GM19463 (cell line): ENCODE results near the gene SUPT3H.
"Not testable (repeated sequence)": the region's sequence is repeated elsewhere in the genome, so short reads cannot be mapped to it uniquely, and the experiment has no call there.

Source experiments
- ATAC-seq: cut with Tn5 transposase; IDR thresholded peaks from one replicate; pipeline ENCODE4 v1.9.1; 2021; ENCODE audit warnings: mild to moderate bottlenecking, moderate library complexity; ENCODE audit not compliant: unreplicated experiment

SUPT3H gene

DNA sequence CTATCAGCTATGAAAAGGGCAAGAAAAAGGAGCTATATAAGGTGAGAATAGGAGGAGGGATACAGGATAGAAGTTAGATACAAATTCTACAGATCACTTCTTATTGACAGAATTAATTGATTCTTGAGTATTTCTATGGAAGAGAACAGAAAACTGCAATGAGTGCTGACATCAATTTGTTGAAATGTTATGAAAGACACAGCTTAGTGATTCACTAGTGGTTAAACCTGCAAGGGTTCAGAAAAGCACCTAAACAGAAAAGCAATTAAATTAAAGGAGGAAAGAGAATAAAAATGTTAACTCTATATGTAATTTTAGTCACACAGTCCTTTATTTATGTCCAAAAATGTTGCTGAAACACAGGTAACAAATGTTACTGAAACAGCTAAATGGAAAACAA lies 304.0 kb downstream of the SUPT3H start:
- no peak for ATAC-seq

DNA sequence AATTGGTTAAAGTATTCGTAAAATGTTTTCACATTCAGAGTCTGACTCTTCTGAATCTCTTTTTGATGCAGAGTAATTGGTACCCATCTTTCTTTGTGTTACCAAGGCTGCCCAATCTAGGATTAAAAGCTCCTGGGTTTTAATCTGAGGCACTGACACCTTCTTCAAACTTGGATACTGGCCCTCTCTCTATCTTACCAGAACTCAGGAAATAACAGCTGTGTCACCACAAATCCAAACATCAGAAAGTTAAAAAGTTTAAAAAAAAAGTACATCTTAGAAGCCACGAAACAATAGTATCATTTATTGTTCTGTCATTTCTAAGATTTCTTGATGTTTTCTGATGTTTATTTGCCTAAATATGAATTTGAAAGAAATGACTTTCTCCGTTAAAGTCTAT lies 305.1 kb downstream of the SUPT3H start:
- no peak for ATAC-seq

DNA sequence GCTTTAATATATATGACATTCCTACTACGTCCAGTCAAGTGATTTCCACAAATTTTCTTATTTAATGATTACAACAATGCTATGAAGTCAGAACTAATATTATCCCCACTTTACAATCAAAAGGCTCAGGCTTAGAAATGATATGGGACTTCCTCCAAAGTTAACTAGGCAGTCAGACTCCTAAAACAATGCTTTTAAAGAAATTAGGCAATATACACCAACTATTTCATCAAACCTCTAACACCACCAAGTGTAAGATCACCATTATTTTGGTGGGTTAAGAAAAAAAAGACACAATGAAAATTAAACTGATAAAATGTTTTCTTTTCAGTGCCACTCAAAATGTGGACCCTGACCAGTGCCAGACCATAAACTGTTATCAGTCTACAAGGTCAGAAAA lies 305.7 kb downstream of the SUPT3H start:
- no peak for ATAC-seq

DNA sequence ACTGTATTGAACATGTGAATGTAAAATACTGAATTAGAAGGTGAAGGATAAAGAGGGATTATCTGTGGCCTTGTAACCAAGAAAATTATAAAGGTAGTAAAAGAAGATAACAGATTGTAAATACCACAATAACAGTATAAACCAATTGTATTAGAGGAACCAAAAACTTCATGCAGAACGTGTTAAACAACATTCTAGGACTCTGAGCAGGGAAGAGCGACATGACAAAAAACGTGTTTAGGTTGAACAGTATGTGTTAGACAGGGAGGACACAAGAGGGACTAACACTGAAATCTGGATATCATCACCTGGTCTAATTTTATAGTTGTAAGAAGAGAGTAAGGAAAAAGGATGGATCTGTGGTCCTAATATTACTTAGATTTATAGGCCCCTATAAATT lies 308.6 kb downstream of the SUPT3H start:
- no peak for ATAC-seq

DNA sequence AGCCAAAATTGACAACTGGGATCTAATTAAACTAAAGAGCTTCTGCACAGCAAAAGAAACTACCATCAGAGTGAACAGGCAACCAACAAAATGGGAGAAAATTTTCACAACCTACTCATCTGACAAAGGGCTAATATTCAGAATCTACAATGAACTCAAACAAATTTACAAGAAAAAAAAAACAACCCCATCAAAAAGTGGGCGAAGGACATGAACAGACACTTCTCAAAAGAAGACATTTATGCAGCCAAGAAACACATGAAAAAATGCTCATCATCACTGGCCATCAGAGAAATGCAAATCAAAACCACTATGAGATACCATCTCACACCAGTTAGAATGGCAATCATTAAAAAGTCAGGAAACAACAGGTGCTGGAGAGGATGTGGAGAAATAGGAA lies 310.3 kb downstream of the SUPT3H start:
- ATAC-seq: not testable (repeated sequence)

DNA sequence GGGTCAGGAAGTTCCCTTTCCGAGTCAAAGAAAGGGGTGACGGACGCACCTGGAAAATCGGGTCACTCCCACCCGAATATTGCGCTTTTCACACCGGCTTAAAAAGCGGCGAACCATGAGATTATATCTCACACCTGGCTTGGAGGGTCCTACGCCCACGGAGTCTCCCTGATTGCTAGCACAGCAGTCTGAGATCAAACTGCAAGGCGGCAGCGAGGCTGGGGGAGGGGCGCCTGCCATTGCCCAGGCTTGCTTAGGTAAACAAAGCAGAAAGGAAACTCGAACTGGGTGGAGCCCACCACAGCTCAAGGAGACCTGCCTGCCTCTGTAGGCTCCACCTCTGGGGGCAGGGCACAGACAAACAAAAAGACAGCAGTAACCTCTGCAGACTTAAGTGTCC lies 315.1 kb downstream of the SUPT3H start:
- not testable (repeated sequence) for ATAC-seq

DNA sequence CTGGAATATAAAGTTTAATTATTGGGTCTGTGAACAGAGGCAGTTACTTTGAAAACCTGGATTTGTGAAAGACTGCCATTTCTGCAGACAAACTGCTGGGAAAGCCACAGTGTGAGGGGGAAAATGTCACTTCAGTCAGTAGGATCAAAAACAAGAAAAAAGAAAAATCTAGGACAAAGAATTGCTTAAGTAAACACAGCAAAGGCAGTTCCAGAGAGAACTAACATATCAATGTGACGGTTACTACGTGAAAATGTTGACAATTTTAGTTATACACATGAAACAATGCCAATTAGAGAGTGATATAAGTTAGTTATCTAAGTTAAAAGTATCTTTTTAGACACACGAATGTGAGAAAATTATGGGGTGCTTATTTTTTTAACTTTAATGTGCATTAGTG lies 320.0 kb downstream of the SUPT3H start:
- ATAC-seq: no peak

DNA sequence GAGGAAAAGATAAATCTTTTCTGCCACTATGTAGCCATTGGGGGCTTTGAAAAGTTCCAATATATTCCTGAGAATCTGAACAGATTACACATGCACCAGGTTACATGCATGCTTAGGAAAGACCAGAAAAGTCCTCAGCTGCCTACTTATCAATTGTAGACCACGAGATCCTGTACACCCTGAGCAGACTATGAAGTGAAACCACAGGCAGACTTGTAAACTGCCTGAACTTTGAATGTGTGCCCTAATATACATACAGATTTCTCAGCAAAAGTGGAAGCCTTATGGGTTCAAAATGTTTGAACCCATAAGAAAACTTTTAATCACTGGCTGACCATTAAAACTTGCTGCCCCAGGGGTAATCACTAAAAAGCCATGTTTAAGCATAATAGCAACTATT lies 323.1 kb downstream of the SUPT3H start:
- ATAC-seq: no peak

DNA sequence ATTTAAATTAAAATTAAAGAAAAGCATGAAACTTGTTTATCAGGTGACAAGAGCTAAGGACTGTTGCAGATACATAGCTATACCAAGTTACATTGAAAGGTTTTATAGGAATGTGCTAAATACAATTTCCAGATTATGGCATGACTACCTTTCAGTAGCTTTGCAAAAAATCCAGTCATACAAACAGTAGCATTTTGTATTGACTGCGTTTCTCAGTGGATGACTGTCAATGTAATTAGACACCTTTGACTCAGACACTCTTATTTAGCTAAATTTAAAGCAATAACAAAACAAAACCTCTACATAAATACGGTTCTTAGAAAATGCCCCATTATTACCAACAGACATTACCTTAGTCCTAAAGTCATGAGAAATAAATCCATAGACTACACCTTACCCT lies 325.4 kb downstream of the SUPT3H start:
- ATAC-seq: no peak

DNA sequence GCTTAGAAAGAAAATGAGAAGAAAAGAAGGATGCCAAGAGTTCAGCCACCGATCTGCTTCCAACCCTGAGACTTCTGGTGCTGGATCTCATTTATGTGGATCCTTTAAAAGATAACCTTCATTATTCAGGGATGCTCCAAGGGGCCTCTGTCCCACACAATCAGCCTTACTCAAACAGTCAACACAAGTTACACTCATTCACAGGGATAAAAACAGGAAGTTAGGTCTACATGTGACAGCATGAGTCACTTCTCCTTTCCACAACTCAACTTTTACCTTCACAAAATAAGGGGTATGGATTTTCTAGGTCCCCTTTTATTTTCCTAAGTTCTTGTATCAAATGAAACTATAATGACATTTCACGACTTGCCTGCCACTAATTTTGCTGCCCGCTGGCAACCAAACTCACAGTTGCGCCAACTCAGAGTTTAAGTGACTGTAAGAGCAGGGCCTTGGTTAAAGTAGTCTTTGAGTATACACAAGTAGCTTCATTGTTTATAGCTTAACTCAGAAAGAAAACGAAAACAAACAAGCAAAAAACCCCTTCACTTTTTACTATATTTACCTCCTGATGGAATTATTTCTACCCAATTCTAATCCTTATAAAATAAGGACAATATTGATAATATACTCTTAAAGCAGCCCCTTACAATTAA lies 328.4 kb downstream of the SUPT3H start:
- no peak for ATAC-seq

DNA sequence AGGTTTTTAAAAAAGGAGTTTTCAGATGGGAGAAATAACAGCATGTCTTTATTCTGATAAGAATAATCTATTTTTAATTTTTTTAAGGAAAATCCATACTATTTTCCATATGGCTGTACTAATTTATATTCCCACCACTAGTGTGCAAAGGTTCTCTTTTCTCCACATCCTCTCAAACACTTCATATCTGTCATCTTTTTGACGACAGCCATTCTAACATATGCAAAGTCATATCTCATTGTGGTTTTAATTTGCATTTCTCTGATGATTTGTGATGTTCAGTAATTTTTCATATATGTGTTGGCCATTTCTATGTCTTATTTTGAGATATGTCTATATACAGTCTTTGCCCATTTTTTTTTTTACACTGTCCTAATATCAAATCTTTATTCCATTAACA lies 330.2 kb downstream of the SUPT3H start:
- ATAC-seq: no peak

DNA sequence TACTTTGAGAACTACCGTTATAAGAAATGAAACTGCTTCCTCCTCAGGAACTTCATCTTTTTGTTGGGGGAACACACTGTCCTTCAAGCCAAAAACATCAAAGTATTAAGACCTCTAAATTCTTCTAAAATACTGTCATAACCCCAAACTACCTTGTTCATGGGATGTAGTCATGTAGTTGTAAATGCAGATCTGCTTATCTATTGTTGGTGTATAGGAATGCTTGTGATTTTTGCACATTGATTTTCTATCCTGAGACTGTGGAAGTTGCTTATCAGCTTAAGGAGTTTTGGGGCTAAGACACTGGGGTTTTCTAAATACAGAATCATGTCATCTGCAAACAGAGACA lies 332.5 kb downstream of the SUPT3H start:
- ATAC-seq: no peak

DNA sequence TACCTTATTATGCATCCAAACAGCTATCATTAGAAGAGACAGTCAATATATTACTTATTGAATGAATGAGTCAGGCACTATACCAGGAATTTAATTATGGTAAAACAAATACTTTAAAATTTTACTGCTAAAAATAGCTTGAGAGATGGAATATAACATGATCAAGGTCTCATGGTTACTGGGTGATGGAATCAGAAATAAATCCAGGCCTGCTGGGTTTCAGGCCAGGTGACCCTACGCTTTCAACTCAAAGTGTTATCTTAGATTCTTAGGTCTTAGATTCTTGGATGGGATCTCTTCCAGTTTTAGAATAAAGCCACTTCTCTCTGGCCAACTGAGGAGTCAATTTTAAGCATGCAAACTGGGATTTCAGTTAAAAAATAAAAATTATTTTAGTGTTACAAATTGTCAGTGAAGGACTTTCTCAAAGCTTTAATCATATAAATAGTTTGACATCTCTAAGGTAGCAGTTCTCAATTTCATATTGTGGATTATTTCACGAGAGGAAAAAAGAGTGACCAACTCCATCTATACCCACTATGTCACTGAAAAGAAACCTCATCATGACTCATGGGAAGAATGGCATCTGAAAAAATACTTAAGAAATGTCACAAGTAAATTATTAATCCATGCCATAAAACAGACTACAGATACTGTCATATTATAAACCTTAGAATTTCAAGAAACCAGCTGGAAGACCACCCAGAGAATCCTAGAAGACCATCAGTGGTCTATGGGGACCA lies 333.1 kb downstream of the SUPT3H start:
- no peak for ATAC-seq

DNA sequence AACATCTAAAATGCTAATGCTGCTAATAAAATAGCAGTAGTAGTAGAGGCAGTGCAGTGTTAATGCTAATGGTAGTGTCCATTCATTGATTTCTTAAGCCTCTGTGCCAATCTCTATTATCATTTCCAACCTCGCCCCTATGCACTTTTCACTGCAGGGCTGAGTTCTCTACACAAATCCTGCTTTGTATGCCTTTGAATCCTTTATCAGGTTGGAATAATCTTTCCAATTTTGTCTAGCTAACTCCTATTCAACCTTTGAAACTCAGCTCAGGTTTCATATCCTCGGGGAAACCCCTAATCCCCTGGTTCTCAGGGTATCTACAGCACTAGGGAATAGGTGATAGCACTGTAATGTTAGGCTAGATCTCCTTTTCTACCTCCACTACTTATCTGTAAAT lies 333.6 kb downstream of the SUPT3H start:
- ATAC-seq: no peak

DNA sequence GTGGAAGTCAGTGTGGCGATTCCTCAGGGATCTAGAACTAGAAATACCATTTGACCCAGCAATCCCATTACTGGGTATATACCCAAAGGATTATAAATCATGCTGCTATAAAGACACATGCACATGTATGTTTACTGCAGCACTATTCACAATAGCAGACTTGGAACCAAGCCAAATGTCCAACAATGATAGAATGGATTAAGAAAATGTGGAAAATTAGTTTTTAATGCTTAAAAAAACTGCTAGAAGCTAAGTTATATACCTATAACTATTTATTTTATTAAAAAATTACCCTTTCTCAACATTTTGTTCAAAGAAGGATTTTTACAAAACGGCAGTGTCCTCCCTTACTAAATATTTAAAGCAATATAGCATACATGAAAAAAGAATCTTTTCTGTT lies 335.1 kb downstream of the SUPT3H start:
- not testable (repeated sequence) for ATAC-seq

DNA sequence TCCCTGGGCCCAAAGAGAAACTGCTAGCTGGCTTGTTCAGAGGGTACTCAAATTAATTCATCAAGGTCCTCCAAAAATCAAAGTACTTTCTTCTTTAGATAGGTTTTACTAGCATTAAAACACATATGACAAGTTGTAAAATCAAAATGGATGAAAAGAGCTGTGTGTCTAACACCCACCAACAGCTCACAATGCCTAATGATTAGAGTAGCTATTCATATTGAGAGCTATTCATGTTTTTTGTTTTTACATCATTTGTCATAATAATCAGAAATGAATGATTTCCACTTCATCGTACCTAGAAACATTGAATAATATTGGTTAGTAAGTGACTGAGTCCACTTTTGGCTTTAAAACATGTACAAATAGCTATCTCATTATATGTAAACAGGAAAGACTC lies 339.5 kb downstream of the SUPT3H start:
- ATAC-seq: no peak

DNA sequence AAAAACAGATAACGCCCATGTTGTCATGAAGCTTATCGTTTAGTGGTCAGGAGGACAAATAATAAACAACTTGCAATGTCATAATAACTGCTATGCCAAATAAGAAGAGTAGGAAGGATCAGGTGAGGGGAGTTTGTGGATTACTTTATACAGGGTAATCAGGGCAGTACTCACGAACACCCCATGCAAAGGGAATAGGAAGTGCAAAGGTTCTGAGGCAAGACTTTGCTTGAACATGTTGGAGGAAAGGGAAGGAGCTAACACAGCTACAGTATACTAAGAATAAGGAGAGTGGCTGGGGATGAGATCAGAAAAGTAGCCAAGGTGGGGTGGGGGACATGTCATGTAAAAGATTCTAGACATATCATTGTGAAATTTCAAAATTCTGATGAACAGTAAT lies 341.6 kb downstream of the SUPT3H start:
- no peak for ATAC-seq

DNA sequence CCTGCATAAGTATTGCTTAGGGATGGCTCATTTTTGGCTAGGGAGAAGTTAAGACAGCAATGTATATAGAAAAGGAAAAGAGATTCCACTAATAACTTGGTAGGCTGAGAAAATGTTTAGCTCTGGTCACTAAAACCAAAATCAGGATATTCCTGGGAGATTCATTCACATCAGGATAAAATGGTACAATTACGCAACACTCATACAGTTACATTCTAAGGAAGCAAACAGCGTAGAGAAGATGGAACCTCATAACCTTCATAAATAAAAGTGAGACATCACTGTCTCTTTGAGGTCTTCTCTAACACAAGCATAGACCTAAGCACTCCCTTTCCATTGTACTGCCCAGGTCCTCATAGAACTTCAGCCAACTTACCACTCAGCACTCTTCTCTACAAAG lies 345.3 kb downstream of the SUPT3H start:
- no peak for ATAC-seq

DNA sequence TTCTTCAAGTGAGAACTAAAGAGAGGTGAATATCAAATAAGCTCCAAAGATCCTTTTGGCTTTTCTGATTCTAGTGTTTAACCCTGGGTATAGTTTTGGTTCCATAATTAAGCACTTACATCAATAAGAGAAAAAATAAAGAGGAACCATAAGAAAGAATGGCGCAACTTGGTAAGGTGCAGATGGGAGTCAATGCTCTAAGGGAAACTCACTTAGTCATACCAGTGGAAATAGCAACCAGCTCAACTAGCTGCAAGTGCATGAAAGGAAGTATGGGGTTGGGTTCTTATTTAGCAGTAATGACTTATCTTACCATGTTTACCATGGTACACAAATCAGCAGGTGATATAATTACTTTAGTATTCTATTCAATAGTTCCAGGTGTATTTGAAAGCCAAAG lies 346.1 kb downstream of the SUPT3H start:
- ATAC-seq: no peak

DNA sequence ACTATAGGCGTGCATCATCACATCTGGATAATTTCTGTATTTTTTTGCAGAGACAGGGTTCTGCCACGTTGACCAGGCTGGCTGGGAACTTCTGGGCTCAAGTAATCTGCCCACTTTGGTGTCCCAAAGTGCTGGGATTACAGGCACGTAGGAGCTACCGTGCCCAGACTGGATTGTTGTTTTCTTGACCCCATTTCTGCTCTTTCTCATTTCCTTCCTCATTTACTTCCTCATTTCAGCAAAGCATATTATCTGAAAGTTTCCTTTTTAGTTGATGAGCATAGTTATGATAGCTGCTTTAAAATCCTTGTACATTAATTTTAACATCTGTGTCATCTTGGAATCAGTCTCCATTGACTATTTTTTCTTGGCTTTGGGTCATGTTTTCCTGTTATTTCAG lies 350.6 kb downstream of the SUPT3H start:
- ATAC-seq: no peak

DNA sequence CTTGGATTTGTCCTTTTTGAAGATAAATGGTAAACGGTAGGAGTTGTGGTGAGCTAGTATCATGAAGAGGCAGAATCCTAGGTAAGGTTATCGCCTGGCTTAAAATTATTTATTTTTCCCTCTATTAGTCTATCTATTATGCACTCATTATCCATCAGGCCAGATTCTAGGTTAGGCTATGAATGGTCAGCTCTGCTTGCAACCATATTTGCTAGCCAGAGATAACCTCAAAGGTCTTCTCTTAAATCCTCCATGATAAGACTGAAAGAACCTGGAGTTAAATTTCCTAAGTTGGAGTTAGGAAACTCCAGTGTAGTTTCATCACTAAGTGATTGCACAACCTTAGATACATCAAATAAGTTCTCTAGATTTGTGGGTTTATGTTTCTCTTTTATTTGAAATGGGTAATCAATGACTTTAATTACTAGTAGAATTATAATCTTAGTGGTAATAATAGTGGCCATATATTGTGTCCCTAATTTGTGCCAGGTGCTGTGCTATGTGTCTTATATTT lies 351.7 kb downstream of the SUPT3H start:
- ATAC-seq: no peak

DNA sequence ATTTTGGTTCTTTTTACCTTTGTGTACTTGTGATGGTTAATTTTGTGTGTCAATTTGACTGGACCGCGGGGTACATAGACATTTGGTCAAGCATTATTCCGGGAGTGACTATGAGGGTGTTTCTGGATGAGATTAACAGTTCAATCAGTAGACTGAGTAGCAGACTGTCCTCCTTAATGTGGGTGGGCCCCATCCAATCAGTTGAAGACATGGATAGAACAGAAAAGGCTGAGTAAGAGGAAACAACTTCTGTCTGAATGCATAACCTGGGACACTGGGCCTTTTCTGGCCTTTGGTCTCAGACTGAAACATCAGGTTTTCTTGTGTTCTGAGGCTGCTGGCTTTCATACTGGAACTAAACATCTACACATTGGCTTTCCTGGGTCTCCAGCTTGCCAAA lies 353.1 kb downstream of the SUPT3H start:
- no peak for ATAC-seq

DNA sequence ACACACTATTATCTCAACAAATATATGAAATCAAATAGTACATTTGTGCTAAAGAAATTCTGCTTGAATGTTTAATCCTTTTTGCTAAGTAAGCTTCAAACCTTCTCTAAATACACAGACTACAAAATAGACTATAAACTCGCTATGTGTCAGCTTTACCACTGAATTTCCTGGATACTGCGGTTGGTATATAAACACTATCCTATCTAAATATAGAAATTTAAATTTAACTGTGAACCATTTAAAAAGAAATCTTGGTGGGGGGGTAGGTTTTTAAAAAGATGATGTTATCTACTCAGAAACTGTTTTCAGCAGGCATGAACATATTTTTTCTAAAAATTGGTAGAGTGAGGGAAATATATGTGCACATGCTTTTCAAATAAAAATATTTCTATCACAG lies 356.1 kb downstream of the SUPT3H start:
- ATAC-seq: no peak
